LNCaP clone FGC (cell line): ENCODE results near the gene C11orf21.

Experiments used
- DNase-seq: peaks from one replicate; pipeline ENCODE4 v3.0.0-alpha.2; 2011; ENCODE audit warnings: low read depth
- H3K4me3 ChIP-seq: 2 replicates; pipeline ENCODE4 v1.5.1; 2011; ENCODE audit warnings: mild to moderate bottlenecking, low read depth, low read length, control low read depth
- CTCF ChIP-seq: IDR thresholded peaks from 2 replicates; pipeline ENCODE4 v1.5.1; 2012; ENCODE audit warnings: mild to moderate bottlenecking; ENCODE audit not compliant: control insufficient read depth, insufficient read depth; ENCODE audit errors: extremely low read depth

The C11orf21 gene

GRCh38 chr11:2273311-2273710, 28.4 kb downstream of the C11orf21 start:
- DNase-seq: no peak
- TF ChIP-seq CTCF: no peak
- no peak overlapping the region for H3K4me3 ChIP-seq

- no peak overlapping the region for H3K4me3 ChIP-seq
- DNase-seq: no peak
- TF ChIP-seq CTCF: no peak
These were observed 28.8 kb downstream of the C11orf21 start for GRCh38 chr11:2272946-2273280.

GRCh38 chr11:2272228-2272945, 29.3 kb downstream of the C11orf21 start:
- DNase-seq: no peak
- no peak for TF ChIP-seq CTCF

GRCh38 chr11:2271327-2272227, 30.1 kb downstream of the C11orf21 start:
- TF ChIP-seq CTCF: no peak
- no peak for DNase-seq
- H3K4me3 ChIP-seq: no peak overlapping the region

More at GRCh38 chr11:2272228-2272945, 29.3 kb downstream of the C11orf21 start:
- H3K4me3 ChIP-seq: no peak overlapping the region

GRCh38 chr11:2271077-2271326, 30.7 kb downstream of the C11orf21 start:
- no peak for TF ChIP-seq CTCF
- no peak for DNase-seq
- no peak overlapping the region for H3K4me3 ChIP-seq

- DNase-seq: no peak
- no peak for TF ChIP-seq CTCF
- H3K4me3 ChIP-seq: no peak within 1 kb of the TSS
These were observed 31.2 kb downstream of the C11orf21 start, which contains the start of gene ASCL2 for GRCh38 chr11:2270322-2271076. ASCL2 (minus strand) TSS chr11:2270588; CDS start chr11:2270332, 256 bp downstream.
